GM12891 (cell line): ENCODE results near the gene USP17L17.
"Not testable (repeated sequence)": the region's sequence is repeated elsewhere in the genome, so short reads cannot be mapped to it uniquely, and the experiment has no call there.

Experiments
- POLR2A ChIP-seq: IDR thresholded peaks from 2 replicates; pipeline ENCODE4 v1.6.1; 2011; ENCODE audit warnings: low read depth, low read length, control low read depth
- POLR2AphosphoS5 ChIP-seq: IDR thresholded peaks from 2 replicates; pipeline ENCODE4 v1.6.1; 2011; ENCODE audit warnings: low read depth, low read length, control low read depth
- SPI1 ChIP-seq: IDR thresholded peaks from 2 replicates; pipeline ENCODE4 v1.6.1; 2011; ENCODE audit warnings: low read depth, low read length, control low read depth

DNA sequence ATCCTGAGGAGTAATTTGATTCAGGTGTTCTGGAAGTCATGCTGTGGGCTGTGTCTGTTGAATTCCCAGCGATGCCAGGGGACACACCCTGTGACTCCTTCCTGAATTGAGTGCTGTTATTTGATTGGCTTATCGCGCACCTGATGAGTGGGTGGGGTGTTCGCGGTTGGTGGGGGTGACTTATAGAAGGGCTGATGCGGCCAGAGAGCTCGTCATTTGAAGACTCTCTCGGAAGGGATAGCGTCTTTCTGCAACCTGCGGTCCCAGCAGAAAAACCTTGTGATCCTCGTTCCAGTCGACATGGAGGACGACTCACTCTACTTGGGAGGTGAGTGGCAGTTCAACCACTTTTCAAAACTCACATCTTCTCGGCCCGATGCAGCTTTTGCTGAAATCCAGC, 23.6 kb downstream of the USP17L17 start, which contains the start of gene USP17L22:
- TF ChIP-seq POLR2A, SPI1, POLR2AphosphoS5: not testable (repeated sequence)
